GM18951 (cell line): Measurements from ENCODE around the gene RNASET2.

Experiments
- POLR2A ChIP-seq: IDR thresholded peaks from 4 replicates; pipeline ENCODE4 v1.6.1; 2011; ENCODE audit warnings: mild to moderate bottlenecking; ENCODE audit not compliant: insufficient read length, insufficient read depth; ENCODE audit errors: extremely low read depth
- in situ Hi-C: fragments of 300-500 bp; cut with MboI; formaldehyde crosslinking; loops from one replicate; pipeline ENCODE4 v1.12.0; 2022; ENCODE audit warnings: low sequenced_read_pairs, mixed read lengths, inconsistent platforms; ENCODE audit not compliant: unreplicated experiment

Gene RNASET2

GRCh38 chr6:166987930-166988329 lies 31.6 kb upstream of the RNASET2 start:
- in situ Hi-C loops: no loop called here
- no peak for TF ChIP-seq POLR2A

GRCh38 chr6:166987448-166987847 lies 31.1 kb upstream of the RNASET2 start:
- in situ Hi-C loops: no loop called here

GRCh38 chr6:166980738-166981137 lies 24.4 kb upstream of the RNASET2 start:
- no peak for TF ChIP-seq POLR2A
- in situ Hi-C loops: no loop called here

More at GRCh38 chr6:166987448-166987847, 31.1 kb upstream of the RNASET2 start:
- TF ChIP-seq POLR2A: no peak

GRCh38 chr6:166977621-166978525 lies 21.5 kb upstream of the RNASET2 start:
- in situ Hi-C loops: no loop called here
- no peak for TF ChIP-seq POLR2A

GRCh38 chr6:166976636-166977035 lies 20.3 kb upstream of the RNASET2 start:
- in situ Hi-C loops: no loop called here
- TF ChIP-seq POLR2A: no peak

GRCh38 chr6:166972101-166972500 lies 15.8 kb upstream of the RNASET2 start:
- in situ Hi-C loops: no loop called here
- TF ChIP-seq POLR2A: no peak

- in situ Hi-C loops: no loop called here
- TF ChIP-seq POLR2A: no peak
Measured at GRCh38 chr6:166971271-166971670, 14.9 kb upstream of the RNASET2 start.

- no peak for TF ChIP-seq POLR2A
- in situ Hi-C loops: no loop called here
Measured at GRCh38 chr6:166970776-166971175, 14.4 kb upstream of the RNASET2 start.

DNA sequence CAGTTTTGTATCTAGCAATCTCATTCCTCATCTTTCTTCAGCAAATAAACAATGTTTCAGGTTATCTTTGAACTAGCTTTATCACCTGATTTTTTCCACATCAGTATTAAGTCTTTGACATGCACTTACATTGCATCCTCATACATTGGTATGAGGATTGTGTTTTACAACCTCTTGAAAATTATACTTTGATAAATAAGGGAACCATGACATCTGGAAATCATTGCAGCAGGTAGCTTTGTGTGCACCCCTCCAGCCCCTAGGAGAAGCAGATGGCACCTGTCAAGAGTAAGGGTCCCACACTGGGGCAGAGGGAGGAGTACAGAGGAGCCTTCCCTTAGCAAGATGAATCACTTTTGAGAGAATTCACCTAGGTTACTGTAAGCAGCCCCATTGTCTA lies 13.7 kb upstream of the RNASET2 start:
- in situ Hi-C loops: no loop called here
- TF ChIP-seq POLR2A: no peak

- in situ Hi-C loops: no loop called here
- no peak for TF ChIP-seq POLR2A
Measured at GRCh38 chr6:166969390-166970002, 13.1 kb upstream of the RNASET2 start.

DNA sequence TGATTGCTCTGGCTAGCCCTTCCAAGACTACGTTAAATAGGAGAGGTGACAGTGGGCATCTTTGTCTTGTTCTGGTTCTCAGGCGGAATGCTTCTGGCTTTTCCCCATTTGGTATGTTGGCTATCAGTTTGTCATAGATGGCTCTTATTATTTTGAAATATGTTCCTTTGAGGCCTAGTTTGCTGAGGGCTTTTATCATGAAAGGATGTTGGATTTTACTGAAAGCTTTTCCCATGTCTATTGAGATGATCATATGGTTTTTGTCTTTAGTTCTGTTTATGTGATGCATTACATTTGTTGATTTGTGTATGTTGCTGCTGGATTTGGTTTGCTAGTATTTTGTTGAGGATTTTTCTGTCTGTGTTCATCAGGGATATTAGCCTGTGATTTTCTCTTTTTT lies 9.9 kb upstream of the RNASET2 start:
- no peak for TF ChIP-seq POLR2A
- in situ Hi-C loops: no loop called here

DNA sequence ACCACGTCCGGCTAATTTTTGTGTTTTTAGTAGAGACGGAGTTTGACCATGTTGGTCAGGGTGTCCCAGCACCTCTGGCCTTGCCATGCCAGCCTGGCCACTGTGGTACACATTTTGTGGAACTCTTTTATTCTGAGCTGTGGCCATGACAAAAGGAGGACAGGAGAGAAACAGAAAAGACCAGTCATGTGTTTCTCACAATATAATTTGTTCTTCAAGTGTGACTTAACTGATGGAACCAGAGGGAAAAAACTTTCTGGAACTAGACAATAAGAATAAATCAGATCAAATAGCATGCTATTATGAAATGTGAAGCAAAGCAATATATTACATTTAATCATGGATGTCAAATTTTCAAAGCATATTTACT lies 4.2 kb upstream of the RNASET2 start:
- TF ChIP-seq POLR2A: no peak
- in situ Hi-C loops: no loop called here

DNA sequence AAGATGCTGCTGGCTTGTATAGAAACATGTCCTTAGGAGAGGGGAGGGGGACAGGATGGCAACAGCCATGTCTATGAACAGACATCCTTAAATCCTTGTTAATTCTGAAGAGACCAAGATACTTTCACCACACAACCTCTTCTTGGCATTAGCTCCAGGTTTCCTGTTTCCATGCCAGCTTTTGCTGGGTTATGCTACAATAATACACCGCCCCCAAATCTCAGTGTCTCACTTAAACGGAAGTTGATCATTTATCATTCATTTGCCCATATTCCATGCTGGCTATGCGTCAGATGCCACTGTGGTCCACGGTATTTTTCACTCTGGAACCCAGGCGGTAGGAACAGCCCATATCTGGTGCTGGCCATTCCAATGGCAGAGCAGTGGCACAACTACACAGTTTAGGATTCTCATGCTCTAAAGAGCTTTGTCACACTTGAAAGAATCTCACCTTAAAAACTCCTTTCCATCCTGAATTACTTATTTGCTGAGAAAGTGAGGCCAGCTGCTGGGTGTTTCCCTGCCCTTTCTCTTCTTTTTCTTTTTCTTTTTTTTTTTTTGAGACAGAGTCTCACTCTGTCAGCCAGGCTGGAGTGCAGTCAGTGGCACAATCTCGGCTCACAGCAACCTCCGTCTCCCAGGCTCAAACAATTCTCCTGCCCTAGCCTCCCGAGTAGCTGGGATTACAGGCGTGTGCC lies 3.7 kb upstream of the RNASET2 start:
- in situ Hi-C loops: no loop called here
- TF ChIP-seq POLR2A: no peak

DNA sequence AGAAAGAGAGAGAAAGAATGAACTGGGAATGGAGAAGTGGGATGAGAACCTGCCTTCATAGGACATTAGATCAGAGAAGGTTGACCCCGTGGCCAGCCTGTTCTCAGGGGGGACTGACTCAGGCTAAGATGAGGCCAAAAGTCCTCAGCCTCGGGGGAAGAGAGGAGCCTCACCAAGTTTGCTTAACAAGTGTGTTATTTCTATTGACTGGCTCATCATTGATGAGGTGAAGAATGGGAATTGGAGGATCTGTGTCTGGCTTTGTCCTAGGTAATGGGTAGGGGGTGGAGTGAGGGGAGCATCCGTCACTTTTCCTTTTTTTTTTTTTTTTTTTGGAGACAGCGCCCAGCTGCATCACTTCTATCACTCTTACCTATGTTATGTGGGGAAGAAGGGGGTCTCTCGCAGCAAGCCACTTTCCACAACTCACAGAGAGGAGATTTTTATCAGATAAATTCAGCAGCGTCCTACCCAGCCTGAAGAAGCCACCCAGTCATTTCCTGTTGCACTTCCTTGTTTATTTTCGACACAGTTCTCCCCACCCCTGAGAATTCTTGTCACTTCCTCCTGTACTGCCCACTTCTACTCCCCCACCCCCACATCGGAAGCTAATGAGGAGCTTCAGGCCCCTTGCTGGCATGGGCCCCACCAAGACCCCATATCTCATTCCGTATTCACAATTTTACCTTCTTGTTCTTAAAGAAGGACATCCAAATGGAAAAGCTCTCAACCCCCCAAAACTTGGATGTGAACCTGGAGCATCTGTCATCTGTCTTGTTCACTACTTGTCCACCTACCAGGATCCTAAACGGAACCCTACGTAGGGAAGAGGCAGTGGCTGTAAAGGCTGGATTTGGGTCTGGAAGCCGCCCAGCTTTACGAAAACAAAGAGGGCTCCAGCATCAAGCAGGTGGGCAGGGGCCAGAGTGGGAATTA lies 2.8 kb upstream of the RNASET2 start:
- no peak for TF ChIP-seq POLR2A
- in situ Hi-C loops: no loop called here
